ENCODE data around the gene XIRP2. TPM values are rescaled to one million over a fixed set of nuclear protein-coding genes. Genes with fewer than 3 reads are reported as not detected.

XIRP2 gene
- total and polyA plus RNA-seq, 2 of the 4 experiments (the other 2 are of a cell fraction): 0.05 to 0.18 TPM

DNA sequence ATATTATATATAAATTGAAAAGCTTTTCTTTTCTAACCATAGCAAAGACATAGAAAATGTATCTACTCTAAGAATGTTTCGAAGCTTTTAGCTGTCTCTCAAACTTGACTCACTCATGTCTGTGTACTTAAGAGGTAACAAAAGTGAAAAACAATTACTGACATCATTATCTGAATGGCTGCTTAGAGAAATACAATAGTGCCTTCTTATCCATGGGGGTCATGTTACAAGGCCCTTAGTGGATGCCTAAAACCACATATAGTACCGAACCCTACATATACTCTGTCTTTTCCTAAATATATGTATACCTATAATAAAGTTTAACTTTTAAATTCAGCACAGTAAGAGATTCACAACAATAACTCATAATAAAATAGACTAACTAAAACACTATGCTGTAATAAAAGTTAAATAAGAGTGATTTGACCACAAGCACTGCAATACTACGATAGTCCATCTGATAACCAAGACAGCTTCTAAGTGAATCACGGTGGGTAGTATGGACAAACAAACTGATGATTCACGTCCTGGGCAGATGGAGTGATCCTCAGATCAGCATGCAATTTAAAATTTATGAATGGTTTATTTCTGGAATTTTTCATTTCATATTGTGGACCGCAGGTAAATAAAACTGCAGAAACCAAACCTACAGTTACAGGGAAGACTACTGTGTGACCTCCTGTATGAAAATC lies 246.2 kb downstream of the XIRP2 start (continued):
- TF ChIP-seq SMC3 (IDR thresholded peaks at IDR 0.05; ENCODE audit: low read depth, low read length): no peak

GRCh38 chr2:167135706-167136105 lies 247.4 kb downstream of the XIRP2 start:
- peak overlapping the region; percentile 71 for H2BK120ac ChIP-seq (ENCODE audit: low read depth, low read length)
- H3K4ac ChIP-seq (ENCODE audit: low read depth, low read length): peak overlapping the region; percentile 17
- H3K9me1 ChIP-seq (ENCODE audit: insufficient read depth, low read length): peaks cover 2% of the 10 kb centered on the region; the same call in 1 of the 2 replicates
- peak overlapping the region; percentile 21; the same call in 1 of the 2 replicates for H3K27ac ChIP-seq (ENCODE audit: insufficient read depth, low read length)
- no peak overlapping the region for H3K4me3 ChIP-seq (ENCODE audit: insufficient read depth, low read depth, low read length)
- no peak overlapping the region for H2AK9ac ChIP-seq (replicated peaks; ENCODE audit: low read depth, low read length, poor library complexity)
- 0 out of 2 replicates have a peak overlapping the region, but pooled peaks have one; percentile 39 for H3K23ac ChIP-seq (ENCODE audit: low read depth, low read length)
- intact Hi-C loops (cut with micrococcal nuclease): no loop called here
- no peak overlapping the region for H3K9ac ChIP-seq (ENCODE audit: low read depth, low read length)
- ATAC-seq (ENCODE audit: low read depth) (no peak), DNase-seq (peak; percentile 55)
- peak overlapping the region; percentile 3; the same call in 1 of the 2 replicates for H4K91ac ChIP-seq (ENCODE audit: insufficient read depth, low read depth, low read length)
- TF ChIP-seq CHD1 (IDR thresholded peaks at IDR 0.05; ENCODE audit: low read depth, low read length) (no peak), RFX5 (IDR thresholded peaks at IDR 0.05; ENCODE audit: low read depth, low read length) (no peak), MXI1 (IDR thresholded peaks at IDR 0.05; ENCODE audit: borderline replicate concordance, low read depth, low read length) (no peak)
- ChIA-PET POLR2A (ENCODE audit: unreplicated experiment) (no interaction called here), CTCF (no interaction called here)
- H2AFZ ChIP-seq (replicated peaks; ENCODE audit: low read length, poor library complexity): no peak overlapping the region
- H2BK5ac ChIP-seq (ENCODE audit: low read depth, low read length, poor library complexity, severe bottlenecking): peak overlapping the region; percentile 66
- peak overlapping the region; percentile 58 for H2BK20ac ChIP-seq (ENCODE audit: low read depth, low read length)
- dilution Hi-C loops (cut with HindIII; ENCODE audit: low sequenced_read_pairs, unreplicated experiment): no loop called here
- no peaks in the 10 kb centered on the region for H3K9me3 ChIP-seq (ENCODE audit: control insufficient read depth, insufficient read depth, low read length)
- H3K14ac ChIP-seq (replicated peaks; ENCODE audit: low read depth, low read length): 0 out of 2 replicates have a peak overlapping the region, but pooled peaks have one; percentile 20
- peak overlapping the region; percentile 6; the same call in 1 of the 3 replicates for H2BK15ac ChIP-seq (ENCODE audit: low read depth, low read length)
- no peaks in the 10 kb centered on the region for H4K20me1 ChIP-seq (ENCODE audit: insufficient read depth, low read length)
- no peaks in the 10 kb centered on the region for H3K27me3 ChIP-seq (ENCODE audit: control insufficient read depth, insufficient read depth, low read length)
- H2AK5ac ChIP-seq (ENCODE audit: low read depth, low read length): peak overlapping the region; percentile 65; the same call in 1 of the 2 replicates
- H4K5ac ChIP-seq (ENCODE audit: low read depth, low read length): peak overlapping the region; percentile 49; the same call in 1 of the 2 replicates
- H4K8ac ChIP-seq (ENCODE audit: low read depth in 2 of 2, low read length in 2 of 2): peak overlapping the region; percentile 51 to 90
- in situ Hi-C loops (cut with MboI; ENCODE audit: low sequenced_read_pairs): no loop called here
- no CpG with 5 or more reads among the region's 4 CpGs for WGBS, 2 experiments (ENCODE audit: extremely low coverage in 2 of 2, insufficient read length in 1 of 2)
- no TSS peak for BruUV-seq (replicated peaks)
- 0 out of 2 replicates have a peak overlapping the region, but pooled peaks have one; percentile 39 for H3K56ac ChIP-seq (ENCODE audit: extremely low read depth, insufficient read depth, low read length)
- no peaks in the 10 kb centered on the region for H3K36me3 ChIP-seq (ENCODE audit: control insufficient read depth, insufficient read depth, low read length)
- H3K18ac ChIP-seq (ENCODE audit: low read depth, low read length): peak overlapping the region; percentile 90; the same call in 1 of the 2 replicates
- no peaks in the 10 kb centered on the region for H3K79me1 ChIP-seq (ENCODE audit: low read depth in 1 of 2, low read length in 2 of 2)
- H3K4me2 ChIP-seq (ENCODE audit: low read depth, low read length): peak overlapping the region; percentile 14; the same call in 1 of the 2 replicates
- peaks cover 11% of the 10 kb centered on the region for H3K4me1 ChIP-seq (ENCODE audit: control insufficient read depth, insufficient read depth, low read length)
